GM23338 (cell line): ENCODE data around the gene TNFAIP6. TPM values are rescaled to one million over a fixed set of nuclear protein-coding genes. Genes with fewer than 3 reads are reported as not detected.

ENCODE experiments used
- ATAC-seq: fragments of 200-7000 bp; cut with Tn5 transposase; 3 replicates; pipeline ENCODE4 v1.9.1; 2020
- DNase-seq: peaks from one replicate; pipeline ENCODE4 v3.0.0-alpha.2; 2015; ENCODE audit warnings: low spot score
- H2AFZ ChIP-seq: fragments of 200-600 bp; sonication (generic); 2 replicates; pipeline ENCODE4 v1.8.0; 2016; ENCODE audit warnings: antibody characterized with exemption, mild to moderate bottlenecking, moderate library complexity
- H3F3A ChIP-seq: fragments of 200-600 bp; sonication (generic); replicated peaks from 2 replicates; pipeline ENCODE4 v1.8.0; 2017; ENCODE audit warnings: antibody characterized with exemption, mixed run types, low read depth
- H3K27ac ChIP-seq: fragments of 200-600 bp; sonication (generic); 2 replicates; pipeline ENCODE4 v1.6.1; 2016; ENCODE audit warnings: low read depth
- H3K27me3 ChIP-seq: fragments of 200-600 bp; sonication (generic); 2 replicates; pipeline ENCODE4 v1.8.0; 2016; ENCODE audit warnings: mild to moderate bottlenecking, mixed run types, moderate library complexity; ENCODE audit not compliant: insufficient read depth
- H3K36me3 ChIP-seq: fragments of 200-600 bp; sonication (generic); 2 replicates; pipeline ENCODE4 v1.8.0; 2016; ENCODE audit warnings: mild to moderate bottlenecking; ENCODE audit not compliant: insufficient read depth
- H3K4me1 ChIP-seq: fragments of 200-600 bp; sonication (generic); 2 replicates; pipeline ENCODE4 v1.8.0; 2016; ENCODE audit warnings: mild to moderate bottlenecking, moderate library complexity; ENCODE audit not compliant: insufficient read depth
- H3K4me2 ChIP-seq: fragments of 200-600 bp; sonication (generic); 2 replicates; pipeline ENCODE4 v1.7.1; 2017; ENCODE audit warnings: mixed run types
- H3K4me3 ChIP-seq: fragments of 200-600 bp; sonication (generic); 2 replicates; pipeline ENCODE4 v1.6.1; 2016; ENCODE audit warnings: mixed run types
- H3K79me2 ChIP-seq: fragments of 200-600 bp; sonication (generic); replicated peaks from 2 replicates; pipeline ENCODE4 v1.8.0; 2017; ENCODE audit warnings: mild to moderate bottlenecking; ENCODE audit not compliant: insufficient read depth
- H3K9me2 ChIP-seq: fragments of 200-600 bp; sonication (generic); 2 replicates; pipeline ENCODE4 v1.8.0; 2017; ENCODE audit not compliant: insufficient read depth
- H4K20me1 ChIP-seq: fragments of 200-600 bp; sonication (generic); replicated peaks from 2 replicates; pipeline ENCODE4 v1.8.0; 2017; ENCODE audit warnings: mild to moderate bottlenecking; ENCODE audit not compliant: insufficient read depth
- H3K27ac Mint-ChIP-seq: 2 replicates; pipeline ENCODE4 v1.8.0; 2020; ENCODE audit warnings: inconsistent platforms, mild to moderate bottlenecking, moderate library complexity, mixed read lengths
- H3K27me3 Mint-ChIP-seq: 3 replicates; pipeline ENCODE4 v1.8.0; 2022; ENCODE audit warnings: low read depth, mild to moderate bottlenecking, moderate library complexity, mixed read lengths, inconsistent platforms; ENCODE audit not compliant: insufficient read depth, poor library complexity
- H3K36me3 Mint-ChIP-seq: 3 replicates; pipeline ENCODE4 v1.8.0; 2021; ENCODE audit warnings: low read depth, mild to moderate bottlenecking, inconsistent platforms, moderate library complexity, mixed read lengths
- H3K4me1 Mint-ChIP-seq: 3 replicates; pipeline ENCODE4 v1.8.0; 2020; ENCODE audit warnings: mild to moderate bottlenecking, inconsistent platforms, mixed read lengths
- H3K4me3 Mint-ChIP-seq: 3 replicates; pipeline ENCODE4 v1.8.0; 2021; ENCODE audit warnings: moderate library complexity, mild to moderate bottlenecking, inconsistent platforms, mixed read lengths
- H3K9me3 Mint-ChIP-seq: 3 replicates; pipeline ENCODE4 v1.8.0; 2020; ENCODE audit warnings: moderate library complexity, mild to moderate bottlenecking, inconsistent platforms, mixed read lengths
- CREB1 ChIP-seq: fragments of 250-450 bp; sonication (Bioruptor Pico); IDR thresholded peaks from 2 replicates; pipeline ENCODE4 v1.5.0; 2020; ENCODE audit warnings: low read depth, mild to moderate bottlenecking, moderate library complexity
- CTCF ChIP-seq, 2 experiments: fragments of 200-600 bp in 1 of 2; sonication (generic) in 1 of 2; conservative IDR thresholded peaks; 2 replicates each; pipeline versions ENCODE4 v1.5.1 to v1.6.1; 2016 to 2017; ENCODE audit warnings: antibody characterized with exemption in 2 of 2, low read depth in 2 of 2, mild to moderate bottlenecking in 2 of 2, moderate library complexity in 1 of 2
- ETS1 ChIP-seq: IDR thresholded peaks from 2 replicates; pipeline ENCODE4 v1.6.1; 2016; ENCODE audit warnings: antibody characterized with exemption
- EZH2 ChIP-seq: fragments of 200-600 bp; sonication (generic); IDR thresholded peaks from one replicate; pipeline ENCODE4 v1.8.0; 2017; ENCODE audit warnings: antibody characterized with exemption, mild to moderate bottlenecking, low read depth; ENCODE audit not compliant: unreplicated experiment
- EZH2phosphoT487 ChIP-seq: fragments of 200-600 bp; sonication (generic); IDR thresholded peaks from one replicate; pipeline ENCODE4 v1.8.1; 2018; ENCODE audit warnings: antibody characterized with exemption; ENCODE audit not compliant: unreplicated experiment
- JUNB ChIP-seq: IDR thresholded peaks from one replicate; pipeline ENCODE4 v1.6.1; 2016; ENCODE audit warnings: antibody characterized with exemption; ENCODE audit not compliant: unreplicated experiment
- NANOG ChIP-seq: IDR thresholded peaks from 2 replicates; pipeline ENCODE4 v1.6.1; 2016; ENCODE audit warnings: antibody characterized with exemption, borderline replicate concordance
- POLR2AphosphoS5 ChIP-seq: IDR thresholded peaks from 2 replicates; pipeline ENCODE4 v1.6.1; 2016; ENCODE audit warnings: antibody characterized with exemption, low read depth
- REST ChIP-seq: IDR thresholded peaks from one replicate; pipeline ENCODE4 v1.6.1; 2018; ENCODE audit warnings: antibody characterized with exemption; ENCODE audit not compliant: unreplicated experiment
- STAT1 ChIP-seq: IDR thresholded peaks from one replicate; pipeline ENCODE4 v1.6.1; 2016; ENCODE audit warnings: antibody characterized with exemption; ENCODE audit not compliant: unreplicated experiment
- ZNF114 ChIP-seq: fragments of 250-450 bp; sonication (Bioruptor Pico); IDR thresholded peaks from 2 replicates; pipeline ENCODE4 v1.5.0; 2020; ENCODE audit warnings: mild to moderate bottlenecking, moderate library complexity
- ZNF331 ChIP-seq: fragments of 250-450 bp; sonication (Bioruptor Pico); IDR thresholded peaks from 2 replicates; pipeline ENCODE4 v1.5.0; 2020; ENCODE audit warnings: low read depth, mild to moderate bottlenecking, moderate library complexity
- ZNF462 ChIP-seq: fragments of 250-450 bp; sonication (Bioruptor Pico); IDR thresholded peaks from 2 replicates; pipeline ENCODE4 v1.5.0; 2020; ENCODE audit warnings: mild to moderate bottlenecking, moderate library complexity
- polyA plus RNA-seq: library from polyadenylated mRNA; unstranded; fragments of >200 nt; fragmentation: Nextera tagmentation; extraction: Ambion mirVana; gene quantifications from 2 replicates; pipeline ENCODE4 v1.2.1, GENCODE V29; 2016
- total RNA-seq: library from RNA; depleted of rRNA; stranded (reverse); fragments of >200 nt; shearing (Covaris generic); gene quantifications from 2 replicates; pipeline ENCODE4 v1.2.3, GENCODE V29; 2014

The TNFAIP6 gene
- total and polyA plus RNA-seq, 2 experiments from 2014 or later, result 2.9 to 6.1 TPM

- H3K4me3 Mint-ChIP-seq, result no peak overlapping the region
- Histone ChIP-seq H3K4me2 (no peak overlapping the region), H3K27ac (no peak overlapping the region)
These were observed 37.1 kb downstream of the TNFAIP6 start for GRCh38 chr2:151394509-151394908.

More at GRCh38 chr2:151394509-151394908, 37.1 kb downstream of the TNFAIP6 start:
- no peak for ATAC-seq
- Mint-ChIP-seq H3K9me3 (peaks cover 5% of the 10 kb centered on the region; the same call in 1 of the 3 replicates), H3K36me3 (0 out of 3 replicates have a peak, but pooled peaks cover 5% of the 10 kb centered on the region), H3K27ac (no peak overlapping the region), H3K27me3 (no peaks in the 10 kb centered on the region), H3K4me1 (no peaks in the 10 kb centered on the region)
- Histone ChIP-seq H3K27me3 (no peaks in the 10 kb centered on the region), H3K9me2 (peaks cover 5% of the 10 kb centered on the region; the same call in 1 of the 2 replicates), H3K36me3 (no peaks in the 10 kb centered on the region), H3K79me2 (no peaks in the 10 kb centered on the region), H3K4me1 (no peaks in the 10 kb centered on the region), H3K4me3 (no peak overlapping the region), H4K20me1 (no peaks in the 10 kb centered on the region), H3F3A (no peaks in the 10 kb centered on the region), H2AFZ (no peak overlapping the region)
- DNase-seq, result no peak
- TF ChIP-seq EZH2phosphoT487, result no peak
- TF ChIP-seq POLR2AphosphoS5, result no peak
- TF ChIP-seq STAT1, result no peak
- TF ChIP-seq ZNF462 (CRISPR knock-in tag), result no peak
- TF ChIP-seq CTCF (conservative IDR thresholded peaks at IDR 0.05; ENCODE audit: low read depth in 2 of 2), result no peak
- no peak for TF ChIP-seq ETS1
- TF ChIP-seq JUNB, result no peak
- TF ChIP-seq EZH2, result no peak
- TF ChIP-seq ZNF331 (CRISPR knock-in tag), result no peak
- TF ChIP-seq CREB1 (CRISPR knock-in tag), result no peak
- TF ChIP-seq NANOG, result no peak
- TF ChIP-seq ZNF114 (CRISPR knock-in tag), result no peak
- TF ChIP-seq REST, result no peak
